OCI-LY1 (cell line): ENCODE data around the gene GSPT1.
"Not testable (repeated sequence)": the region's sequence is repeated elsewhere in the genome, so short reads cannot be mapped to it uniquely, and the experiment has no call there.

Experiments
- EZH2 ChIP-seq: fragments of 200-600 bp; sonication (generic), shearing (Covaris generic); IDR thresholded peaks from 2 replicates; pipeline ENCODE4 v1.8.0; 2017; ENCODE audit warnings: borderline replicate concordance, mixed run types, mild to moderate bottlenecking, antibody characterized with exemption, low read length, moderate library complexity, mixed read lengths
- TF ChIP-seq, protein P1 (sequence below): fragments of 200-600 bp; sonication (generic), shearing (Covaris generic); IDR thresholded peaks from 2 replicates; pipeline ENCODE4 v1.5.1; 2017; ENCODE audit warnings: mild to moderate bottlenecking, antibody characterized with exemption, low read length, moderate library complexity, mixed read lengths

DNA sequence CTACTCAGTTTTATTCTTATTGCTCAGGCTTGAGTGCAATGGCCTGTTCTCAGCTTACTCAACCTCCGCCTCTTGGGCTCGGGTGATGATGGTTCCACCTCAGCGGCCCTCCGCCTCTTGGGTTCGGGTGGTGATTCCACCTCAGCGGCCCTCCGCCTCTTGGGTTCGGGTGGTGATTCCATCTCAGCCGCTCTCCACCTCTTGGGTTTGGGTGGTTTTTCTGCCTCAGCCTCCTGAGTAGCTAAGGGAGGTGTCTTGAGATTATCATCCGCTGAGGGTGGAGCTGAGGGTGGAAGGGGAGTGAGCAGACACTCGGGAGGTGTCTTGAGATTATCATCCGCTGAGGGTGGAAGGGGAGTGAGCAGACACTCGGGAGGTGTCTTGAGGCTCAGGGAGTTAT is 11.6 kb upstream of the GSPT1 start:
- TF ChIP-seq, protein P1, sequence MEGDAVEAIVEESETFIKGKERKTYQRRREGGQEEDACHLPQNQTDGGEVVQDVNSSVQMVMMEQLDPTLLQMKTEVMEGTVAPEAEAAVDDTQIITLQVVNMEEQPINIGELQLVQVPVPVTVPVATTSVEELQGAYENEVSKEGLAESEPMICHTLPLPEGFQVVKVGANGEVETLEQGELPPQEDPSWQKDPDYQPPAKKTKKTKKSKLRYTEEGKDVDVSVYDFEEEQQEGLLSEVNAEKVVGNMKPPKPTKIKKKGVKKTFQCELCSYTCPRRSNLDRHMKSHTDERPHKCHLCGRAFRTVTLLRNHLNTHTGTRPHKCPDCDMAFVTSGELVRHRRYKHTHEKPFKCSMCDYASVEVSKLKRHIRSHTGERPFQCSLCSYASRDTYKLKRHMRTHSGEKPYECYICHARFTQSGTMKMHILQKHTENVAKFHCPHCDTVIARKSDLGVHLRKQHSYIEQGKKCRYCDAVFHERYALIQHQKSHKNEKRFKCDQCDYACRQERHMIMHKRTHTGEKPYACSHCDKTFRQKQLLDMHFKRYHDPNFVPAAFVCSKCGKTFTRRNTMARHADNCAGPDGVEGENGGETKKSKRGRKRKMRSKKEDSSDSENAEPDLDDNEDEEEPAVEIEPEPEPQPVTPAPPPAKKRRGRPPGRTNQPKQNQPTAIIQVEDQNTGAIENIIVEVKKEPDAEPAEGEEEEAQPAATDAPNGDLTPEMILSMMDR: not testable (repeated sequence)
- TF ChIP-seq EZH2: not testable (repeated sequence)
